SH-SY5Y (cell line): ENCODE data around the gene BTBD18.

ENCODE experiments used
- GATA2 ChIP-seq: IDR thresholded peaks from 2 replicates; pipeline ENCODE4 v1.6.1; 2011; ENCODE audit warnings: mild to moderate bottlenecking, low read depth, low read length
- GATA3 ChIP-seq: IDR thresholded peaks from 2 replicates; pipeline ENCODE4 v1.6.1; 2011; ENCODE audit warnings: low read depth, mild to moderate bottlenecking, low read length, moderate library complexity

DNA sequence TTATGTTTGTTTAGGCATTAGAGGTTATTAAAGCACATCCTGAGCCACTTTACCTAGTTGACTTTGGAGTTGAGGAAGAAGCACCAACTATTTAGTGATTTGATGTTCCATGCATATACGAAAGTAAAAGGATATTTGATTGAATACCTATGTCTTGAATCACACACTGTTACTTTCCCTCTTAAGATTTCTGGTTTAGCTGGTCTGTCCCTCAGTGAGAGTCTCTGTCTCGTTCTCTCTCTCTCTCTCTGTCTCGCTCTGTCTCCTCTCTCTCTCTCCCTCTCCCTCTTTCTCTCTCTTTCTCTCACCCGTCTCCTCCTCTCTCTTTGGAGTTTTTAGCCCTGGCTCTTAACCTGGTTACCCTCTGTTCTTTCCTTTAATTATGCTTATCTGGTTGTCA is 20.9 kb upstream of the BTBD18 start:
- TF ChIP-seq GATA3 = no peak
- no peak for TF ChIP-seq GATA2
